HEK293 (cell line): Measurements from ENCODE around the gene SLC7A14.

Source experiments
- CTCF ChIA-PET: fragments of 350-600 bp; formaldehyde crosslinking; extraction: SDS; loops from one replicate; lab custom pipeline; 2021; ENCODE audit warnings: antibody characterized with exemption; lab: Yijun Ruan, JAX
- POLR2A ChIA-PET: fragments of 300-600 bp; formaldehyde crosslinking; extraction: SDS; loops from one replicate; lab custom pipeline; 2020; ENCODE audit warnings: antibody characterized with exemption, inconsistent platforms; lab: Yijun Ruan, JAX
- H3K27ac ChIP-seq: fragments of 200-500 bp; sonication (Bioruptor generic); 2 replicates; pipeline ENCODE4 v1.5.1; 2014; ENCODE audit warnings: low read depth, low read length, control low read depth, inconsistent platforms; ENCODE audit errors: extremely low read depth
- H3K36me3 ChIP-seq, 2 experiments: fragments of 200-500 bp in 1 of 2; sonication (Bioruptor generic) in 1 of 2; 1 replicate in 1 of 2; 2 replicates in 1 of 2; pipeline ENCODE4 v1.5.1; 2014 to 2017; ENCODE audit warnings: inconsistent platforms in 2 of 2, low read length in 2 of 2; ENCODE audit not compliant: control insufficient read depth in 2 of 2, insufficient read depth in 1 of 2
- H3K4me1 ChIP-seq: fragments of 200-500 bp; sonication (Bioruptor generic); 2 replicates; pipeline ENCODE4 v1.5.1; 2014; ENCODE audit warnings: mild to moderate bottlenecking, low read length, inconsistent platforms; ENCODE audit not compliant: control insufficient read depth, insufficient read depth
- H3K4me3 ChIP-seq: 2 replicates; pipeline ENCODE4 v1.5.1; 2011; ENCODE audit warnings: low read depth, mild to moderate bottlenecking, control low read depth, low read length, moderate library complexity
- H3K9me3 ChIP-seq: fragments of 200-500 bp; sonication (Bioruptor generic); 2 replicates; pipeline ENCODE4 v1.5.1; 2014; ENCODE audit warnings: low read depth, low read length, inconsistent platforms; ENCODE audit not compliant: control insufficient read depth, insufficient read depth
- KLF1 ChIP-seq: fragments of 450-650 bp; formaldehyde crosslinking; IDR thresholded peaks from 2 replicates; pipeline ENCODE4 v1.5.1; 2016; ENCODE audit warnings: missing biosample characterization, missing genetic modification characterization
- KLF16 ChIP-seq: fragments of 450-650 bp; formaldehyde crosslinking; IDR thresholded peaks from 2 replicates; pipeline ENCODE4 v1.5.1; 2017; ENCODE audit warnings: missing biosample characterization, missing genetic modification characterization
- PRDM2 ChIP-seq: fragments of 450-650 bp; formaldehyde crosslinking; IDR thresholded peaks from 2 replicates; pipeline ENCODE4 v1.5.1; 2016; ENCODE audit warnings: missing biosample characterization, missing genetic modification characterization, borderline replicate concordance
- SCRT2 ChIP-seq: fragments of 450-650 bp; formaldehyde crosslinking; IDR thresholded peaks from 2 replicates; pipeline ENCODE4 v1.5.1; 2016; ENCODE audit warnings: missing biosample characterization, missing genetic modification characterization
- ZNF223 ChIP-seq: fragments of 450-650 bp; formaldehyde crosslinking; IDR thresholded peaks from 2 replicates; pipeline ENCODE4 v1.5.1; 2016; ENCODE audit warnings: missing biosample characterization, missing genetic modification characterization
- ZNF426 ChIP-seq: fragments of 450-650 bp; formaldehyde crosslinking; IDR thresholded peaks from 2 replicates; pipeline ENCODE4 v1.5.1; 2017; ENCODE audit warnings: missing biosample characterization, missing genetic modification characterization, mild to moderate bottlenecking, inconsistent platforms, moderate library complexity
- ZNF518A ChIP-seq: fragments of 450-650 bp; formaldehyde crosslinking; conservative IDR thresholded peaks from 2 replicates; pipeline ENCODE4 v1.5.1; 2016; ENCODE audit warnings: low read depth, missing biosample characterization, missing genetic modification characterization
- ZNF596 ChIP-seq: fragments of 450-650 bp; IDR thresholded peaks from 2 replicates; pipeline ENCODE4 v1.5.0; 2018; ENCODE audit warnings: missing biosample characterization, mild to moderate bottlenecking, missing genetic modification characterization, moderate library complexity
- ZNF654 ChIP-seq: fragments of 450-650 bp; formaldehyde crosslinking; IDR thresholded peaks from 2 replicates; pipeline ENCODE4 v1.5.1; 2016; ENCODE audit warnings: low read depth, missing biosample characterization, missing genetic modification characterization
- ZSCAN16 ChIP-seq: fragments of 450-650 bp; formaldehyde crosslinking; IDR thresholded peaks from 2 replicates; pipeline ENCODE4 v1.5.1; 2016; ENCODE audit warnings: missing biosample characterization, missing genetic modification characterization
- ZSCAN23 ChIP-seq: fragments of 450-650 bp; formaldehyde crosslinking; IDR thresholded peaks from 2 replicates; pipeline ENCODE4 v1.5.1; 2016; ENCODE audit warnings: missing biosample characterization, missing genetic modification characterization

Gene SLC7A14

GRCh38 chr3:170500462-170500861, 85.4 kb downstream of the SLC7A14 start (continued):
- TF ChIP-seq PRDM2 (tag by site-specific recombination): no peak
- TF ChIP-seq ZSCAN23 (tag by site-specific recombination): no peak
- TF ChIP-seq ZSCAN16 (tag by site-specific recombination): no peak
- TF ChIP-seq KLF1 (tag by site-specific recombination): no peak

- H3K4me3 ChIP-seq: no peak overlapping the region
- CTCF ChIA-PET: interaction anchor here (0.6 to 1.8 kb wide), 14 partner anchors 13 to 862 kb away, joined by 3 to 8 read pairs (median 4); no protein-coding TSS in a partner anchor
- no peak overlapping the region for H3K27ac ChIP-seq
- POLR2A ChIA-PET: no interaction called here
- no peaks in the 10 kb centered on the region for H3K9me3 ChIP-seq
- H3K4me1 ChIP-seq: no peaks in the 10 kb centered on the region
- no peaks in the 10 kb centered on the region for H3K36me3 ChIP-seq
- no peak for TF ChIP-seq ZNF518A (tag by site-specific recombination)
- no peak for TF ChIP-seq ZNF223 (tag by site-specific recombination)
- TF ChIP-seq ZNF654 (tag by site-specific recombination): peak; percentile 13; the same call in 1 of the 2 replicates
- TF ChIP-seq SCRT2: no peak
- no peak for TF ChIP-seq ZNF596 (tag by site-specific recombination)
- TF ChIP-seq ZNF426 (tag by site-specific recombination): no peak
- no peak for TF ChIP-seq KLF16 (tag by site-specific recombination)
Observed at GRCh38 chr3:170499562-170500156, 86.2 kb downstream of the SLC7A14 start.
